ENCODE results near the gene RNF125. TPM values are rescaled to one million over a fixed set of nuclear protein-coding genes. Genes with fewer than 3 reads are reported as not detected.

Gene RNF125
- total RNA-seq, 2 experiments from 2014 or later: 23.6 to 24.3 TPM

GRCh38 chr18:32019949-32020625, 1.5 kb downstream of the RNF125 start:
- CTCF ChIA-PET: interaction anchor here (1.0 to 2.5 kb wide), 9 partner anchors 8 to 77 kb away, joined by 3 to 13 read pairs (median 6); partner anchors contain the start of genes RNF138 and TRAPPC8
- POLR2A ChIA-PET: interaction anchor here (0.5 to 3.5 kb wide), 15 partner anchors 21 to 171 kb away, joined by 3 to 43 read pairs (median 5); partner anchors contain the start of genes RNF138 and TRAPPC8

- ChIA-PET CTCF (interaction anchor here (0.9 to 1.5 kb wide), 2 partner anchors 50 to 79 kb away, joined by 3 to 5 read pairs; partner anchors contain the start of gene TRAPPC8), POLR2A (interaction anchor here (1.3 kb wide), 1 partner anchor 79 kb away, joined by 4 read pairs; the partner anchor contains the start of gene TRAPPC8)
Observed at GRCh38 chr18:32021756-32022564, 3.3 kb downstream of the RNF125 start.

- ChIA-PET POLR2A (interaction anchor here (0.7 kb wide), 1 partner anchor 24 kb away, joined by 6 read pairs; no protein-coding TSS in a partner anchor), CTCF (interaction anchor here (0.6 to 1.4 kb wide), 2 partner anchors 14 to 47 kb away, joined by 3 to 4 read pairs; no protein-coding TSS in a partner anchor)
Observed at GRCh38 chr18:32025744-32026143, 7.1 kb downstream of the RNF125 start.

GRCh38 chr18:32026491-32027086, 8.0 kb downstream of the RNF125 start:
- ChIA-PET CTCF (interaction anchor here (0.6 to 1.4 kb wide), 2 partner anchors 15 to 46 kb away, joined by 3 to 4 read pairs; no protein-coding TSS in a partner anchor), POLR2A (interaction anchor here (0.8 kb wide), 1 partner anchor 11 kb away, joined by 5 read pairs; no protein-coding TSS in a partner anchor)

GRCh38 chr18:32029558-32029957, 10.9 kb downstream of the RNF125 start:
- ChIA-PET CTCF (interaction anchor here (0.5 kb wide), 1 partner anchor 10 kb away, joined by 4 read pairs; no protein-coding TSS in a partner anchor), POLR2A (interaction anchor here (0.7 to 0.8 kb wide), 2 partner anchors 10 to 56 kb away, joined by 5 to 7 read pairs; no protein-coding TSS in a partner anchor)

- ChIA-PET POLR2A (no interaction called here), CTCF (no interaction called here)
Observed at GRCh38 chr18:32032609-32033008, 14.0 kb downstream of the RNF125 start.

GRCh38 chr18:32036506-32037180, 18.0 kb downstream of the RNF125 start:
- ChIA-PET CTCF (interaction anchor here (0.8 to 1.0 kb wide), 2 partner anchors 12 to 13 kb away, joined by 3 to 4 read pairs; no protein-coding TSS in a partner anchor), POLR2A (interaction anchor here (1.2 to 2.0 kb wide), 3 partner anchors 12 to 19 kb away, joined by 4 to 8 read pairs (median 6); no protein-coding TSS in a partner anchor)

- CTCF ChIA-PET: no interaction called here
- POLR2A ChIA-PET: interaction anchor here (0.6 to 2.0 kb wide), 5 partner anchors 11 to 818 kb away, joined by 3 to 8 read pairs (median 5); no protein-coding TSS in a partner anchor
Observed at GRCh38 chr18:32037616-32038015, 19.0 kb downstream of the RNF125 start.

- ChIA-PET CTCF (no interaction called here), POLR2A (interaction anchor here (0.6 to 1.7 kb wide), 4 partner anchors 16 to 98 kb away, joined by 3 to 18 read pairs (median 4); partner anchors contain the start of genes RNF125 and RNF138)
Observed at GRCh38 chr18:32040936-32041335, 22.3 kb downstream of the RNF125 start.

- ChIA-PET POLR2A (no interaction called here), CTCF (no interaction called here)
Observed at GRCh38 chr18:32042337-32042736, 23.7 kb downstream of the RNF125 start.

GRCh38 chr18:32048507-32049091, 30.0 kb downstream of the RNF125 start:
- POLR2A ChIA-PET: interaction anchor here (0.6 to 3.6 kb wide), 3 partner anchors 11 to 58 kb away, joined by 6 to 33 read pairs (median 8); partner anchors contain the start of gene RNF125

GRCh38 chr18:32049393-32050171, 31.0 kb downstream of the RNF125 start:
- CTCF ChIA-PET: interaction anchor here (0.9 to 1.8 kb wide), 7 partner anchors 13 to 106 kb away, joined by 3 to 6 read pairs (median 4); partner anchors contain the start of genes RNF125 and TRAPPC8
- POLR2A ChIA-PET: interaction anchor here (0.6 to 3.6 kb wide), 5 partner anchors 13 to 47 kb away, joined by 3 to 33 read pairs (median 4); partner anchors contain the start of genes RNF125 and RNF138

More at GRCh38 chr18:32048507-32049091, 30.0 kb downstream of the RNF125 start:
- CTCF ChIA-PET: interaction anchor here (0.9 to 1.8 kb wide), 5 partner anchors 12 to 57 kb away, joined by 3 to 6 read pairs (median 4); partner anchors contain the start of genes RNF125 and RNF138

GRCh38 chr18:32056613-32057358, 38.2 kb downstream of the RNF125 start:
- ChIA-PET POLR2A (interaction anchor here (0.6 to 1.2 kb wide), 3 partner anchors 10 to 41 kb away, joined by 3 to 8 read pairs (median 5); no protein-coding TSS in a partner anchor), CTCF (no interaction called here)

GRCh38 chr18:32057624-32058165, 39.1 kb downstream of the RNF125 start:
- CTCF ChIA-PET: no interaction called here

GRCh38 chr18:32060026-32060425, 41.4 kb downstream of the RNF125 start:
- ChIA-PET POLR2A (no interaction called here), CTCF (interaction anchor here (2.0 kb wide), 1 partner anchor 40 kb away, joined by 5 read pairs; no protein-coding TSS in a partner anchor)

More at GRCh38 chr18:32057624-32058165, 39.1 kb downstream of the RNF125 start:
- POLR2A ChIA-PET: no interaction called here
